Measurements from ENCODE around the gene GCK.

GCK gene

GRCh38 chr7:44148166-44148565 lies 41.1 kb downstream of the GCK start:
- TF ChIP-seq, protein P1, sequence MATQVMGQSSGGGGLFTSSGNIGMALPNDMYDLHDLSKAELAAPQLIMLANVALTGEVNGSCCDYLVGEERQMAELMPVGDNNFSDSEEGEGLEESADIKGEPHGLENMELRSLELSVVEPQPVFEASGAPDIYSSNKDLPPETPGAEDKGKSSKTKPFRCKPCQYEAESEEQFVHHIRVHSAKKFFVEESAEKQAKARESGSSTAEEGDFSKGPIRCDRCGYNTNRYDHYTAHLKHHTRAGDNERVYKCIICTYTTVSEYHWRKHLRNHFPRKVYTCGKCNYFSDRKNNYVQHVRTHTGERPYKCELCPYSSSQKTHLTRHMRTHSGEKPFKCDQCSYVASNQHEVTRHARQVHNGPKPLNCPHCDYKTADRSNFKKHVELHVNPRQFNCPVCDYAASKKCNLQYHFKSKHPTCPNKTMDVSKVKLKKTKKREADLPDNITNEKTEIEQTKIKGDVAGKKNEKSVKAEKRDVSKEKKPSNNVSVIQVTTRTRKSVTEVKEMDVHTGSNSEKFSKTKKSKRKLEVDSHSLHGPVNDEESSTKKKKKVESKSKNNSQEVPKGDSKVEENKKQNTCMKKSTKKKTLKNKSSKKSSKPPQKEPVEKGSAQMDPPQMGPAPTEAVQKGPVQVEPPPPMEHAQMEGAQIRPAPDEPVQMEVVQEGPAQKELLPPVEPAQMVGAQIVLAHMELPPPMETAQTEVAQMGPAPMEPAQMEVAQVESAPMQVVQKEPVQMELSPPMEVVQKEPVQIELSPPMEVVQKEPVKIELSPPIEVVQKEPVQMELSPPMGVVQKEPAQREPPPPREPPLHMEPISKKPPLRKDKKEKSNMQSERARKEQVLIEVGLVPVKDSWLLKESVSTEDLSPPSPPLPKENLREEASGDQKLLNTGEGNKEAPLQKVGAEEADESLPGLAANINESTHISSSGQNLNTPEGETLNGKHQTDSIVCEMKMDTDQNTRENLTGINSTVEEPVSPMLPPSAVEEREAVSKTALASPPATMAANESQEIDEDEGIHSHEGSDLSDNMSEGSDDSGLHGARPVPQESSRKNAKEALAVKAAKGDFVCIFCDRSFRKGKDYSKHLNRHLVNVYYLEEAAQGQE (IDR thresholded peaks at IDR 0.05; ENCODE audit: insufficient read depth in 1 of 2, low read depth in 2 of 2, low read length in 2 of 2) = no peak
- no peak for TF ChIP-seq SIN3A (IDR thresholded peaks at IDR 0.05; ENCODE audit: borderline replicate concordance, insufficient read depth, low read length)
- TF ChIP-seq POLR2AphosphoS5 (IDR thresholded peaks at IDR 0.05; ENCODE audit: low read depth, low read length) = no peak
- TF ChIP-seq FOXP2 (optimal IDR thresholded peaks at IDR 0.05; ENCODE audit: borderline replicate concordance, extremely low read depth, extremely low read length, insufficient read depth) = no peak
- no peak for TF ChIP-seq TAF1 (IDR thresholded peaks at IDR 0.05; ENCODE audit: borderline replicate concordance, insufficient read depth, low read length)

GRCh38 chr7:44147026-44147991 lies 41.9 kb downstream of the GCK start:
- TF ChIP-seq POLR2AphosphoS5 (IDR thresholded peaks at IDR 0.05; ENCODE audit: low read depth, low read length) (no peak), SIN3A (IDR thresholded peaks at IDR 0.05; ENCODE audit: borderline replicate concordance, insufficient read depth, low read length) (no peak), TAF1 (IDR thresholded peaks at IDR 0.05; ENCODE audit: borderline replicate concordance, insufficient read depth, low read length) (no peak), FOXP2 (optimal IDR thresholded peaks at IDR 0.05; ENCODE audit: borderline replicate concordance, extremely low read depth, extremely low read length, insufficient read depth) (no peak)
- TF ChIP-seq, protein P1 (IDR thresholded peaks at IDR 0.05; ENCODE audit: insufficient read depth in 1 of 2, low read depth in 2 of 2, low read length in 2 of 2) = no peak

DNA sequence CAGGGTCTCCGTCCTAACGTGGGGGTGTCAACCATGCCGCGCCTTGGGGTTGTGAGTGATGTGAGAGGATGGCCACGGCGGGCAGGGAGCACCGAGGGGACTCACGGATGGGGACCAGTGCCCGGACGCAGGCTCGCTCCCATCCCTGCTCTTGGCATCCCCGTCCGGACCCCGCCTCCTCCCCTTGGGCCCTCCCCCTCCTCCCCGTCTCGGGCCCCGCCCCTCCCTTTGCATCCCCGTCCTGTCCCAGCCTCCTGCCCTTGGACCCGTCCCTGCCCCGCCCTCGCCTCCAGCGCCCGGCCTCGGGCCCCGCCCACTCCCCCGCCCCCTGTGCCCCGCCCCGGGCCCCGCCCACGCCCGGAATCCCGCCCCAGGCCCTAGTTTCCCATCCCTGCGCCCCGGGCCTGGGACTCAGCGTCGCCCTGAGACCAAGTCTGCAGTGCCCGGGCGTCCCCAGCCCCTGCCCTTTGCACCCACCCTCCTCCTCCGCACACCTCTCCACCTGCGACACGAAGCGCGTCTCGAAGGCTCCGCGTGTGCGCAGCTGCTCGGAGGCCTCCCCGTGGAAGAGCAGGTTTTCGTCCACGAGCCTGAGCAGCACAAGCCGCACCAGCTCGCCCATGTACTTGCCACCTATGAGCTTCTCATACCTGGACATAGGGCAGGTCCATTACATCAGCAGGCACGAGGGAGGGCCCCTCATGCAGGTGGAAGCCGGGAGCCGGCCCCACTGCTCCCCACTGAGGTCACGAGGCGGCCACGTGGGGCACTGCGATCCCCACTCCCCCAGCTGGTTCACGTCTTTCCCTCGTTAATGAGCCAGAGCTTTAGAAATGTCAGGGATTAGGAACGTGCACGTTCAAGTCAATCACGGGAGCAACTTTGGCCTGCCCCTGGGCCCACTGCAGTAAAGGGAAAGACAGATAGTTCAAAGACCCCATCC lies 43.0 kb downstream of the GCK start:
- TF ChIP-seq FOXP2 (optimal IDR thresholded peaks at IDR 0.05; ENCODE audit: borderline replicate concordance, extremely low read depth, extremely low read length, insufficient read depth) = no peak
- TF ChIP-seq POLR2AphosphoS5 (IDR thresholded peaks at IDR 0.05; ENCODE audit: low read depth, low read length) = no peak
- TF ChIP-seq, protein P1 (IDR thresholded peaks at IDR 0.05; ENCODE audit: insufficient read depth in 1 of 2, low read depth in 2 of 2, low read length in 2 of 2) = no peak
- TF ChIP-seq TAF1 (IDR thresholded peaks at IDR 0.05; ENCODE audit: borderline replicate concordance, insufficient read depth, low read length) = no peak
- no peak for TF ChIP-seq SIN3A (IDR thresholded peaks at IDR 0.05; ENCODE audit: borderline replicate concordance, insufficient read depth, low read length)

DNA sequence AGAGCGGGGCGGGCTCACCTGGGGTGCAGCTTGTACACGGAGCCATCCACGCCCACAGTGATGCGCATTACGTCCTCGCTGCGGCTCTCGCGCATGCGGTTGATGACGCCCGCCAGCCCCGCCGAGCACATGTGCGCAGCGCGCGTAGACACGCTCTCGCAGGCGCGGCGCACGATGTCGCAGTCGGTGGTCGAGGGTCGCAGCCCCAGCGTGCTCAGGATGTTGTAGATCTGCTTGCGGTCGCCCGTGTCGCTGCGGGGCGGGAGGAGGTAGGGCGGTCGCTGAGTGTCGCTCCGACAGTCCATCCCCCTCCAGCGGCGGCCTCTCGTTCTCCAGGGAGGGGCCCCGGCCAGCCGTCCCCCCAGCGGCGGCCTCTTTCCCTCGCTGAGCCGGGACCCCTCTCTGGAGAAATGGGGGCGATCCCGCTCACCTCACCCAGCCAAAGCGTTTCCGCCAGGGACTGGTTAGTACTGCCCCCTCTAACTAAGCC lies 43.7 kb downstream of the GCK start:
- TF ChIP-seq TAF1 (IDR thresholded peaks at IDR 0.05; ENCODE audit: borderline replicate concordance, insufficient read depth, low read length) = no peak
- no peak for TF ChIP-seq SIN3A (IDR thresholded peaks at IDR 0.05; ENCODE audit: borderline replicate concordance, insufficient read depth, low read length)
- no peak for TF ChIP-seq POLR2AphosphoS5 (IDR thresholded peaks at IDR 0.05; ENCODE audit: low read depth, low read length)
- TF ChIP-seq, protein P1 (IDR thresholded peaks at IDR 0.05; ENCODE audit: insufficient read depth in 1 of 2, low read depth in 2 of 2, low read length in 2 of 2) = no peak
